Peyer's patch (tissue), 4 donors: Measurements from ENCODE around the gene GAD1. TPM values are rescaled to one million over a fixed set of nuclear protein-coding genes. Genes with fewer than 3 reads are reported as not detected.
A peak's percentile ranks its signal among the peaks of the same experiment; 100 is the strongest.

ENCODE experiments used
- DNase-seq, 3 donors: peaks; one replicate each; pipeline ENCODE4 v3.0.0-alpha.2; 2017 to 2019
- H3K27ac ChIP-seq, 4 donors: fragments of 200-600 bp; sonication (generic); one replicate each; pipeline ENCODE4 v1.5.1; 2016 to 2019
- H3K27me3 ChIP-seq, 2 donors: fragments of 200-600 bp; sonication (generic); one replicate each; pipeline ENCODE4 v1.5.1; 2019
- H3K36me3 ChIP-seq, 3 donors: fragments of 200-600 bp; sonication (generic); one replicate each; pipeline ENCODE4 v1.5.1; 2016 to 2019
- H3K4me1 ChIP-seq, 4 donors: fragments of 200-600 bp; sonication (generic); one replicate each; pipeline ENCODE4 v1.5.1; 2016 to 2019
- H3K4me3 ChIP-seq, 4 donors: fragments of 200-600 bp; sonication (generic); 1 replicate in 3 of 4; 2 replicates in 1 of 4; pipeline ENCODE4 v1.5.1; 2016 to 2019; ENCODE audit warnings: mild to moderate bottlenecking in 1 of 4
- H3K9me3 ChIP-seq, 4 donors: fragments of 200-600 bp; sonication (generic); one replicate each; pipeline ENCODE4 v1.5.1; 2016 to 2019; ENCODE audit warnings: mild to moderate bottlenecking in 1 of 4
- CTCF ChIP-seq, 6 experiments: fragments of 450-650 bp in 4 of 6; fragments of 200-600 bp in 2 of 6; sonication (generic) in 1 of 6; IDR thresholded peaks; one replicate each; pipeline ENCODE4 v1.5.1; 2017 to 2019; ENCODE audit warnings: antibody characterized with exemption in 6 of 6, mild to moderate bottlenecking in 3 of 6, moderate library complexity in 1 of 6
- POLR2A ChIP-seq, 2 donors: fragments of 450-650 bp; IDR thresholded peaks; one replicate each; pipeline ENCODE4 v1.5.1; 2017; ENCODE audit warnings: antibody characterized with exemption in 2 of 2, mild to moderate bottlenecking in 2 of 2, moderate library complexity in 2 of 2
- total RNA-seq, 4 donors: library from RNA; depleted of rRNA; stranded (reverse); fragments of >200 nt; gene quantifications; one replicate each; pipeline ENCODE4 v1.1.0, GENCODE V29; 2016

The GAD1 gene
- total RNA-seq, 4 donors from 2014 or later: not detected

DNA sequence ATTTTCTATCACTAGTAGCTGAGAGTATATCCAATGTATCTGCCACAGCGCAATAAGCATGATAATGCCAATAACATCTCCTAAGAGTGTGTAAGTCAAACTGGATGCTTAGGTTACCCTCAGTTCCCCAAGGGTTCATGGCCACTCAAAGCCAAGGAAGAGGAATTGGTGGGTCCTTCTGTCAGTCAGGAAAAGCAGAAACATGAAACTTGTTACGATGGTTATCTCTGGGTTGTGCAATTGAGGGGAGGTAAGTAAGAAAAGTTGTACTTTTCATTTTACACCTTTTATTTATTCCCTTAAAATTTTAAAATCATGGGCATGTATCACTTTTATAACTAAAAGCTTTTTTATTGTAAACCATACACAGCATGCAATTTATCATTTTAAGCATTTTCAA is 10.1 kb upstream of the GAD1 start:
- TF ChIP-seq POLR2A (IDR thresholded peaks at IDR 0.05): no peak
- TF ChIP-seq CTCF (IDR thresholded peaks at IDR 0.05): no peak
- no peak for DNase-seq
- no peaks in the 10 kb centered on the region for H3K27me3 ChIP-seq
- H3K27ac ChIP-seq: no peak overlapping the region
- H3K36me3 ChIP-seq: no peaks in the 10 kb centered on the region
- H3K4me1 ChIP-seq: no peaks in the 10 kb centered on the region
- H3K4me3 ChIP-seq: no peak overlapping the region
- no peaks in the 10 kb centered on the region for H3K9me3 ChIP-seq

DNA sequence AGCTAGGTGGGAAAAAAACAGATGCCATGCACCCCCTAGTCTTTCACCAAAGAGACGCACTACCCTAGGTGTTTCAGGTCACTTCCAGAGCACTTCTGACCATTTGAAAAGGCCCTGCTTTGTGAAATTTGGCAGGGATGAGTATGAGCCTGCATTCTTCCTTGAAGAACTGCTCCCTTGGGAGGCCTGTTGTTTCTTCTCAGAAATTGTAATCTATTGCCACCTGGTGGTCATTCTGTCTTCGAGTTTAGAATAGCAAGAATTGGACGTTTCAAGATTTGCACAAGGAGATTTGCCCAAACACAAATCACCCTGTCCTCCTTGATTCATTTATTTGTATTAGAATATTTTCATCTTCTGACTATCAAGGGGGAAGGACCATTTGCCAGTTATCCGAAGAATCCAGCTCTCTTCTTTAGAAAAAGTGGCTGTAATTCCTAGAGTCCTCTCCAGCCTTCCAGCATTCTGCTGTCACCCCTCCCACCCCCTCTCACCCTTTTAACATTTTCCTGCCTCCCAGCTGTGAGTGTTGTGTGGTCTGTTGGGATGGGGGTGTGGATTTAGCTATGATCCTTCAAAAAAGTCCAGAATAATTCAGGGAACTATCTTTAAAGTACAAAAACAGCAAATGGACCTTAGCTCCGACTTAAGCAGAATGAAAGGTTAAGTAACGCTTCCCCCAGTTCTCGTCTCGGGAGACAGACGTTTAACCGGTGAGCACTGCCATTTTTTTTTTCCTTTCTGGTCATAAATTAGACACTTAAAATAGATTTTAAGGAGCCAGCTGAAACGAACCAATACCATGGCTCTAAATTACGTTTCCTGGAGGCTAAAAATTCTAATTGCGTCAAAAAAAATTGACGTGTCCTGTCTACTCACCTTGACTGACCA is 3.7 kb upstream of the GAD1 start:
- H3K27ac ChIP-seq: no peak overlapping the region
- H3K36me3 ChIP-seq: no peaks in the 10 kb centered on the region
- no peak for TF ChIP-seq POLR2A (IDR thresholded peaks at IDR 0.05)
- peak; percentile 40 to 83 (median 71) for TF ChIP-seq CTCF (IDR thresholded peaks at IDR 0.05)
- H3K4me1 ChIP-seq: peaks cover 0 to 27% (median 17%) of the 10 kb centered on the region in 4 donors
- peaks cover 3 to 50% of the 10 kb centered on the region in 2 donors for H3K27me3 ChIP-seq
- H3K9me3 ChIP-seq: no peaks in the 10 kb centered on the region
- no peak overlapping the region for H3K4me3 ChIP-seq
- DNase-seq: no peak

DNA sequence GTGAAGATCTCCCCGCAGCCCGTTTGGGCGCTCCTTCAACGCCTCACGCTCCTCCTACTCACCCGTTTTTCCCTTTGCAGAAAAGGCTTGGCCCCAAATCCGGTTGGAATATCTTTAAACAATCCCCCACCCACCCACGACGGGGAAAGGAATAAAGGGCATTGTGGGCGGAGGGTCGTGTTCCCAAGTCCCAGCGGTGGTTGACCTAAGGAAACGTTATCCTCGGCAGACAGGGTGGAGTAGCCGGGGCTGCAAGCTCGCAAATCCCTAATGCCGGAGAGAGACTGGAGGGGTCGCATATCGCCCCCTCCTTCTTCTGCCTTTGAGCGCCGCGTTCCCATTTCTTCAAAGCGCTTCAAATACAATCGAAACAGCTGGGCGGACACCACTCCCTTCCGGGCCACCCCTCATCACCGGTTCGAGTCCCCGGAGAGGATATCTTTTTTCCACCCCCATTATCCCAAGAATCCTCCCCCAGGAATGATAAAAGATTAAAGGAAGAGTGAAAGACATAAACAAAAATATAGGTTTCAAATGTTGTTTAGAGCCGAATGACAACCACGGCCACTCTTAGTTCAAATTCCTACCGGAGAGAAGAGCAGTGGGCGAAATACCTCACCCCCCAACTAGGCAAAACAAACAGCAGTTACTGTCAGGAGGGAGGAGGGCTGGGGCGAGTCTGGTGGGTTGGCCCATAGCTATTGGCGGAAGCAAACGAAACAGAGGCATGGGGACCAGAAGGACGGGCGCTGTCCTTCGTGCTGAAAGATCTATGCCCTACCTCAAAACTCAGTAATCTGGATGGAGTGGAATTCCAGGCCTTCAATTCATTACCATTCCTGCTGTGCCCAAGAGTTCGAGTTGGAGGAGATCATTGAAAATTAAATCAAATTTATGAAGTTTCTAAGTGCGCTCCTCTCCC is 2.8 kb upstream of the GAD1 start:
- no peaks in the 10 kb centered on the region for H3K9me3 ChIP-seq
- TF ChIP-seq CTCF (IDR thresholded peaks at IDR 0.05) (no peak), POLR2A (IDR thresholded peaks at IDR 0.05) (no peak)
- no peak overlapping the region for H3K27ac ChIP-seq
- H3K4me1 ChIP-seq: peaks cover 0 to 37% (median 23%) of the 10 kb centered on the region in 4 donors
- peaks cover 3 to 59% of the 10 kb centered on the region in 2 donors for H3K27me3 ChIP-seq
- DNase-seq: no peak
- no peak overlapping the region for H3K4me3 ChIP-seq
- no peaks in the 10 kb centered on the region for H3K36me3 ChIP-seq

- Histone ChIP-seq H3K27ac (no peak overlapping the region), H3K4me1 (peaks cover 0 to 40% (median 23%) of the 10 kb centered on the region in 4 donors), H3K27me3 (peaks cover 3 to 67% of the 10 kb centered on the region in 2 donors), H3K36me3 (no peaks in the 10 kb centered on the region), H3K9me3 (no peaks in the 10 kb centered on the region), H3K4me3 (no peak overlapping the region)
- no peak for DNase-seq
- TF ChIP-seq POLR2A (IDR thresholded peaks at IDR 0.05) (no peak), CTCF (IDR thresholded peaks at IDR 0.05) (no peak)
Observed at GRCh38 chr2:170814533-170815230, 2.0 kb upstream of the GAD1 start.

- Histone ChIP-seq H3K9me3 (no peaks in the 10 kb centered on the region), H3K27ac (no peak overlapping the region), H3K36me3 (no peaks in the 10 kb centered on the region), H3K4me1 (peaks cover 3 to 46% (median 26%) of the 10 kb centered on the region in 4 donors), H3K27me3 (peaks cover 3 to 74% of the 10 kb centered on the region in 2 donors), H3K4me3 (peak overlapping the region in 1 of 4 donors; percentile 48)
- no peak for DNase-seq
- TF ChIP-seq POLR2A (IDR thresholded peaks at IDR 0.05): no peak
- no peak for TF ChIP-seq CTCF (IDR thresholded peaks at IDR 0.05)
Observed at GRCh38 chr2:170815311-170815710, 1.4 kb upstream of the GAD1 start.
